Duodenal mucosa (tissue), 2 donors: Measurements from ENCODE around the gene SLC24A4.

Source experiments
- H3K27ac ChIP-seq: one replicate; pipeline ENCODE4 v1.7.0; 2013; ENCODE audit warnings: low read depth, low read length
- H3K27me3 ChIP-seq, 2 donors: one replicate each; pipeline ENCODE4 v1.7.0; 2013; ENCODE audit warnings: low read length in 2 of 2, control low read depth in 1 of 2; ENCODE audit not compliant: insufficient read depth in 2 of 2, control insufficient read depth in 1 of 2
- H3K36me3 ChIP-seq, 2 donors: one replicate each; pipeline ENCODE4 v1.7.0; 2013; ENCODE audit warnings: low read length in 2 of 2, control low read depth in 1 of 2; ENCODE audit not compliant: insufficient read depth in 2 of 2, control insufficient read depth in 1 of 2
- H3K4me1 ChIP-seq, 2 donors: one replicate each; pipeline ENCODE4 v1.7.0; 2013; ENCODE audit warnings: low read length in 2 of 2, control low read depth in 1 of 2; ENCODE audit not compliant: insufficient read depth in 2 of 2, control insufficient read depth in 1 of 2
- H3K4me3 ChIP-seq, 2 donors: one replicate each; pipeline ENCODE4 v1.7.0; 2013; ENCODE audit warnings: low read length in 2 of 2, low read depth in 1 of 2
- H3K9ac ChIP-seq, 2 donors: one replicate each; pipeline ENCODE4 v1.7.0; 2013; ENCODE audit warnings: low read length in 2 of 2, low read depth in 1 of 2
- H3K9me3 ChIP-seq, 2 donors: one replicate each; pipeline ENCODE4 v1.7.0; 2013; ENCODE audit warnings: low read length in 2 of 2, control low read depth in 1 of 2; ENCODE audit not compliant: control insufficient read depth in 1 of 2

Gene SLC24A4

DNA sequence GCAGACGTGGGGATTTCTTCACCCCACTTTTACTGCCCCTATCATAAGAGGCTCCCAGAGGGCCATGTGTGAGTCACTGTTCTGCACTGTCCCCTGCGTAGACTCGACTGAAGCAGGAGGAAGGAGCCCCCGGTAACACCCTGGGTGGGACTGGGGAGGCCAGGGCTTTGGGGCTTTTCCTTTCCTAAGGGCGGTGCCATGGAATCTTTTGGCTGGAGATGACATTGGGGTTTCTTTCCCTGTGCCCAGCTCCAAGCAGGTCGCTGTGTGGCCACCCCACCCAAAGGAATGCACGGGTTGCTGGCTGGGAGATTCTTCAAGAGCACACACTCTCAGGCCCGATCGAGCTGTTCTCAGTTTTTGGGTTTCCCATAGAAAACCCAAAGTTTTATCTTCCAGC is 128.3 kb downstream of the SLC24A4 start:
- H3K36me3 ChIP-seq: no peaks in the 10 kb centered on the region
- no peaks in the 10 kb centered on the region for H3K4me1 ChIP-seq
- H3K27ac ChIP-seq: no peak overlapping the region

DNA sequence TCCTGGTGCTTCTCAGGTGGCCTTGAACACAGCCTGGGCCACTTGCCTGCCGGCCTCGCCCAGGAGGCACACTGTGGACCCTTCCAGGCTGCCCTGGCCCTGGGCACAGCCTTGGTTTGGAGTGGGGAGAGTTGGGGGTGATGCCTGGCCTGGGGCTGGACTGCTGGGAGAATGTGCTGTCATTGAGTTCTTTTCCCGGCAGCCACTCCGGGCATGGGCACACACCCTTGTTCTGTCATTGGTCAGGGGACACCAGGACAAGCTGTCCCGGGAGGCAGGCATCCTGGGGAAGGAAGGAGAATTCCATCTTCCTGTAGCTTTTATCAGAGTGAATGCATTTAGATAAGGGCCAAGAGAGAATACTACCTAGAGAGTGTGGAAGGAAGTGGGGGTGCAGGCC is 128.8 kb downstream of the SLC24A4 start:
- no peaks in the 10 kb centered on the region for H3K36me3 ChIP-seq
- no peak overlapping the region for H3K27ac ChIP-seq
- H3K4me1 ChIP-seq: no peaks in the 10 kb centered on the region
- H3K27me3 ChIP-seq: no peaks in the 10 kb centered on the region
- no peaks in the 10 kb centered on the region for H3K9me3 ChIP-seq
- H3K4me3 ChIP-seq: no peak overlapping the region
- no peak overlapping the region for H3K9ac ChIP-seq

More for the DNA sequence above, 128.3 kb downstream of the SLC24A4 start:
- Histone ChIP-seq H3K4me3 (no peak overlapping the region), H3K27me3 (no peaks in the 10 kb centered on the region), H3K9ac (no peak overlapping the region), H3K9me3 (no peaks in the 10 kb centered on the region)

- H3K36me3 ChIP-seq: no peaks in the 10 kb centered on the region
- H3K27ac ChIP-seq: no peak overlapping the region
- no peaks in the 10 kb centered on the region for H3K27me3 ChIP-seq
- no peak overlapping the region for H3K9ac ChIP-seq
- no peaks in the 10 kb centered on the region for H3K9me3 ChIP-seq
- H3K4me3 ChIP-seq: no peak overlapping the region
- no peaks in the 10 kb centered on the region for H3K4me1 ChIP-seq
These were observed 129.5 kb downstream of the SLC24A4 start for GRCh38 chr14:92452471-92452870.

DNA sequence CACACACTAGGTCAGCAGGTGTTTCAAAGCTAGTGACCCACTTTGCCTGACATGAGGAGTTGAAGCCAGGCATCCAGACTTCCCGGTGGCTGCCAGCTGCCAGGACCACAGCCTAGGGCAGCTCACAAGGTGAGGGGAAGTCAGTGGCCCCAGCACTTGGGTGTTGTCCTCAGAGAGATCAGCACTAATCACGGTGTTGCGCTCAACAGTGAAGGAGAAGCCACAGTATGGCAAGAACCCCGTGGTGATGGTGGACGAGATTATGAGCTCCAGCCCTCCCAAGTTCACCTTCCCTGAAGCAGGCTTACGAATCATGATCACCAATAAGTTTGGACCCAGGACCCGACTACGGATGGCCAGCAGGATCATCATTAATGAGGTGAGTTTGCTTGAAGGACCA is 130.7 kb downstream of the SLC24A4 start:
- H3K27ac ChIP-seq: no peak overlapping the region
- H3K4me1 ChIP-seq: no peaks in the 10 kb centered on the region
- no peak overlapping the region for H3K9ac ChIP-seq
- H3K36me3 ChIP-seq: no peaks in the 10 kb centered on the region
- H3K27me3 ChIP-seq: no peaks in the 10 kb centered on the region
- no peaks in the 10 kb centered on the region for H3K9me3 ChIP-seq
- H3K4me3 ChIP-seq: no peak overlapping the region

GRCh38 chr14:92455231-92455630 is 132.3 kb downstream of the SLC24A4 start:
- no peak overlapping the region for H3K4me3 ChIP-seq
- H3K27me3 ChIP-seq: no peaks in the 10 kb centered on the region
- no peaks in the 10 kb centered on the region for H3K9me3 ChIP-seq
- H3K9ac ChIP-seq: no peak overlapping the region
- no peaks in the 10 kb centered on the region for H3K36me3 ChIP-seq
- no peak overlapping the region for H3K27ac ChIP-seq
- no peaks in the 10 kb centered on the region for H3K4me1 ChIP-seq

DNA sequence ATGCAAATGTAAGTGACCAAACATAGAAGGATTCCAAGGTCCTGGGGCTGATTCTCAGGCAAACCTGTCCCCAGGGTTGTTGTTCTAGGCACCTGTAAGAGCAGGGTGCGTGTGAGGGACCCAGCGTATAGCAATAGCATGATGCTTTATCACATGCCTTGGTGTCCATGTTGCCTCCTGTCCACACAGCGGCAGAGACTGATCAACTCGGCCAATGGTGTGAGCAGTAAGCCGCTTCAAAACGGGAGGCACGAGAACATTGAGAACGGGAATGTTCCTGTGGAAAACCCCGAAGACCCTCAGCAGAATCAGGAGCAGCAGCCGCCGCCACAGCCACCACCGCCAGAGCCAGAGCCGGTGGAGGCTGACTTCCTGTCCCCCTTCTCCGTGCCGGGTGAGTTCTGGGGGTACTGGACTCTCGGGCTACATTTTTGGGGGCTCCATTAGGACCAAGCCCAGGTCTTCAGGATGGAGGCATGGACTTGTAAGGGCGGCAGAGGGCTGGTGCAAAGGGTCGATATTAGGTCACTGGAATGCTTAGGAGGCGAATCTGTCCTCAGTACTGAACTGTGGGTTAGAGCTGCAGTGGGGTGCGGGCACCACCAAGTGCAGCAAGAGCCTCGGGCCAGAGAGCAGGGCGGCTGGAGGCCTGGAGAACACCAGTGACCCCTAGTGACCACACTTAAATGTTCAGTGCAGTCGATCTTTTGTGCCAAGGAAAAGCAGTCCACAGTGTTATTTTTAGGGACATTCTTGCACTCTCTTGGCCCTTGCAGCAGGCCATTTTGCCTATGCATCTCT is 133.4 kb downstream of the SLC24A4 start:
- no peaks in the 10 kb centered on the region for H3K27me3 ChIP-seq
- H3K4me3 ChIP-seq: no peak overlapping the region
- H3K36me3 ChIP-seq: no peaks in the 10 kb centered on the region
- no peak overlapping the region for H3K9ac ChIP-seq
- H3K4me1 ChIP-seq: peaks cover 9% of the 10 kb centered on the region in 2 donors
- no peaks in the 10 kb centered on the region for H3K9me3 ChIP-seq
- no peak overlapping the region for H3K27ac ChIP-seq

DNA sequence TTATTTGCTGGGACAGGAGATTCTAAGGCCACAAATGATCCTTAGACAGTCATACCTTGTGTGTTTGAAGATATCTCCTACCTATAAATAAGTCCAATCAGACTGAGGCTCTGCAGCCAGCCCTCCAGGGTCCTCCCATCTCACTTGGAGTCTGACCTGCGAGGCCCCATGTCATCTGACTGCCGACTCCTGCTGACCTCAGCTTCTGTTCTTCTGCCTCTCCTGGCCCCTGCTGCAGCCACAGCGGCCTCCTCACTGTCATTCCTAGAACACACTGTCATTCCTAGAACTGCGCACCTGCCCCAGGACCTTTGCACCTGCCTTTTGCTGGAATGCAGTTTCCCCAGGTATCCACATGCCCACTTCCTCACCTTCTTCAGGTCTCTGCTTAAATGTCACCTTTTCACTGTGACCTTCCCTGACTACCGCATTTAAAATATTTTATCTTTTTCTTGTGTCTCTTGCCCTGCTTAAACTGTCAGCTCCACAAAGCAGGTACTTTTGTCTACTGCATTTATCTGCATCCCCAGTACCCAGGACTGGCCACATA is 134.1 kb downstream of the SLC24A4 start:
- Histone ChIP-seq H3K9me3 (no peaks in the 10 kb centered on the region), H3K36me3 (no peaks in the 10 kb centered on the region), H3K9ac (no peak overlapping the region), H3K4me3 (no peak overlapping the region), H3K4me1 (peaks cover 14% of the 10 kb centered on the region in 2 donors), H3K27me3 (no peaks in the 10 kb centered on the region), H3K27ac (no peak overlapping the region)

DNA sequence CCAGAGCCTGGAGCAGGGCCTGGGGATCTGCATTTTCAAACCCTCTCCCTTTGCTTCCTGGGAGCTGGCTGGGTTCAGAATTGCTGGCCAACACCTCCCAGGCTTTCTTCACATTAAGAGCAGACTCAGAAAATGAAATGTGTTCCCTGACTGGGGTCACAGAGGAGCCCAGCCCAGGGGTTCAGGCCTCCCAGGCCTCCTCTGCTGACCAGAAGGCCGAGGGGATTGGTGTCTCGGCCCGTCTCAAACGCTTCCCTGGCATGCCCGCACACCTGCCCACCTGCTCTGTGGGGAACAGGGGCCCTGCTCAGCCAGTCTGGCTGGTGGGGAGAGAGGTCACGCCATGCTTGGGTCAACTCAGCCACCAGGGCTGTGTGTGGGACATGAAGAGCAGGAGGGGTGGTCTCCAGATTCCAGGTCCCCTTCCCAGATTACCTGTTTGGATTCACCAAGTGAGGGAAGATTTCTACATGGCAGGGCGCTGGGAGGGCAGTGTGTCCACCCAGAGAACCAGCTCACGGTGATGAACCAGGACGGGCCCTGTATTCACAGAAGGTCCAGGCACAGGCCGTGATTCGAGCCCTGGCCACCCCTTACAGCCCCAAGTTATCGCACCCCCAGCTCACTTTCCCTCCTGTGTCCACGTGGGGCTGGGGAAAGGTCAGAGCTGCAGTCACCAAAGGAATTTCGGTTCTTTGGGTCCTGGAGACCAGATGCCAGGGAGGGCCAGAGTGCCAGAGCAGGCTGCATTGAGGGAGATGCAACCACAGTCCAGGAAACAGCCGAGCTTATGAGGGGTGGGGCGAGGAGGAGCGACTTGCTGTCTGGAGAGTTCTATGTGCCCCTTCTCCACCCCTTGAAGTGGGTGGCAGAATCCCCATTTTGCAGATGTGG is 135.4 kb downstream of the SLC24A4 start:
- Histone ChIP-seq H3K27ac (no peak overlapping the region), H3K4me1 (peaks cover 14% of the 10 kb centered on the region in 2 donors)

DNA sequence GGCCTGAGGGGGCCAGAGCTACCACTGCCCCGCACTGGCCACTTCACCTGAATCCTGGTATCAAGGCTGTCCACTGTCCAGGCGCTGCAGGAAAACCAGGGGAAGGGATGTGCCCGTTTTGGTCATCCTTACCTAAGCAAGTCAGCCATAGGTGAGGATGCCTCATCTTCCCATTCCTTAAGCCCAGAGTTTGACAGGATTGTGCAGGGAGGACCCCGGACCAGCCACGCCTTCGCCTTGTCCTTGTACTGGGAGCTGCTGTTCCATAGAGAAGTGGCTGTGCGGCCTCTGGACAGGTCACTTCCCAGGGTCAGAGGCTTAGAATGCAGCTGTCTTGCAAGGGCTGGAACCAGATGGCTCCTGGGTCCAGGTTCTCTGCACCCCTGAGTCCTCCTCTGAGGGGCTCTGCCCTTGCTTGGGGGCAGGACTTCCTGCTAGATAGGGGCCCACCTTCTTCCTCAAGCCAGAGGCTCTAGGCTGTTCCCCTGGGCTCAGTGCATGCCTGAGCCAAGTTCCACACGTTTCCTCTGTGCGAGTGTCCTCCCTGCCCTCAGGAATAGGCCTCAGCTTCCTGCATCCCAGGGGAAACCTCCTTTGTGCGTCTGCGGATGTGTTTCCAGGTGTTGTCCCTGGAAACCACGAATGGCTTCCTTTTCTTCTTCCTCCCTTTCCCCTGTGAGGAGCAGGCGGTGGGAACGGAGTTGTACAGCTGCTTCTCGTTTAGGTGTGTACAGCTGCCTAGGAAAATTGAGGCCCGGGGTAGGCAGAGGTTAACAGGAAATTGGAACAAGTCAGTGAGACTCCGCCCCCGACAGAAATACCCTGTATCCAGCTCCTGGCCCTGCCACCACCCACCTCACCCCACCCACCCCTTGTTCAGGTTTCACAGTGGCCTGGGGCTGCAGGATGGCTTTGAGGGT is 136.3 kb downstream of the SLC24A4 start:
- Histone ChIP-seq H3K27me3 (no peaks in the 10 kb centered on the region), H3K36me3 (no peaks in the 10 kb centered on the region), H3K4me1 (peaks cover 14% of the 10 kb centered on the region in 2 donors), H3K9me3 (no peaks in the 10 kb centered on the region), H3K4me3 (no peak overlapping the region), H3K9ac (no peak overlapping the region), H3K27ac (no peak overlapping the region)

More for the DNA sequence above, 135.4 kb downstream of the SLC24A4 start:
- Histone ChIP-seq H3K36me3 (no peaks in the 10 kb centered on the region), H3K27me3 (no peaks in the 10 kb centered on the region), H3K9ac (no peak overlapping the region), H3K9me3 (no peaks in the 10 kb centered on the region), H3K4me3 (no peak overlapping the region)
